VCaP (cell line): ENCODE measurements around the gene RELA.

Source experiments
- H3K27ac ChIP-seq: fragments of 450-650 bp; 2 replicates; pipeline ENCODE4 v1.5.1; 2017
- TF ChIP-seq, protein P1 (sequence below): fragments of 450-650 bp; conservative IDR thresholded peaks from 2 replicates; pipeline ENCODE4 v1.5.1; 2017; ENCODE audit warnings: mild to moderate bottlenecking, moderate library complexity

RELA gene

DNA sequence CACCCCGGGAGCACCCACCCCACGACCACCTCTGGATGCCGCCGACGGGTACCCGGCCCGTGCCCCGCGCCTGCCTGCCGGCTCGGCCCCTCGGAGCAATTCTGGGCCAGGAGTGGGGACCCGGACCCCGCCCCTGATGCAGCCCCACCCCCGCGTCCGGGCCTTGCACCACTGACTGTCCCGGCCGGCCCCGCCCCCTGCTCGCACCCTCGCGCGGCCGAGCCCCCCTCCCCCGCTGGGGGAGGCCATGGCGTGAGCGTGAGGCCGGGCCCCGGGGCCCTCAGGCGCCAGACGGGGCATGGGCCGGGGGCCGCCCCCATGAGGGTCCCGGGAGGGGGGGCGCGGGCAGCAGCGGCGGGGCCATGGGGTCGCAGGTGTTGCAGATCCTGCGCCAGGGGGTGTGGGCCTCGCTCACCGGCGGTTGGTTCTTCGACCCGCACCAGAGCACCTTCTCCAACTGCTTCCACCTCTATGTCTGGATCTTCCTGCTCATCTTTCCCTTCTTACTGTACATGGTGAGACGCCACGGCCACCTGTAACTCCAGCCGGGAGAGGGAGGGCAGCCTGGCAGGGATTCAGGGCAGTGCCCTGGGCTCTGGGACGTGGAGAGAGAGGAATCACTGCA, 46.7 kb downstream of the RELA start:
- H3K27ac ChIP-seq = peak overlapping the region; percentile 99
- TF ChIP-seq, protein P1, sequence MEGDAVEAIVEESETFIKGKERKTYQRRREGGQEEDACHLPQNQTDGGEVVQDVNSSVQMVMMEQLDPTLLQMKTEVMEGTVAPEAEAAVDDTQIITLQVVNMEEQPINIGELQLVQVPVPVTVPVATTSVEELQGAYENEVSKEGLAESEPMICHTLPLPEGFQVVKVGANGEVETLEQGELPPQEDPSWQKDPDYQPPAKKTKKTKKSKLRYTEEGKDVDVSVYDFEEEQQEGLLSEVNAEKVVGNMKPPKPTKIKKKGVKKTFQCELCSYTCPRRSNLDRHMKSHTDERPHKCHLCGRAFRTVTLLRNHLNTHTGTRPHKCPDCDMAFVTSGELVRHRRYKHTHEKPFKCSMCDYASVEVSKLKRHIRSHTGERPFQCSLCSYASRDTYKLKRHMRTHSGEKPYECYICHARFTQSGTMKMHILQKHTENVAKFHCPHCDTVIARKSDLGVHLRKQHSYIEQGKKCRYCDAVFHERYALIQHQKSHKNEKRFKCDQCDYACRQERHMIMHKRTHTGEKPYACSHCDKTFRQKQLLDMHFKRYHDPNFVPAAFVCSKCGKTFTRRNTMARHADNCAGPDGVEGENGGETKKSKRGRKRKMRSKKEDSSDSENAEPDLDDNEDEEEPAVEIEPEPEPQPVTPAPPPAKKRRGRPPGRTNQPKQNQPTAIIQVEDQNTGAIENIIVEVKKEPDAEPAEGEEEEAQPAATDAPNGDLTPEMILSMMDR = no peak

DNA sequence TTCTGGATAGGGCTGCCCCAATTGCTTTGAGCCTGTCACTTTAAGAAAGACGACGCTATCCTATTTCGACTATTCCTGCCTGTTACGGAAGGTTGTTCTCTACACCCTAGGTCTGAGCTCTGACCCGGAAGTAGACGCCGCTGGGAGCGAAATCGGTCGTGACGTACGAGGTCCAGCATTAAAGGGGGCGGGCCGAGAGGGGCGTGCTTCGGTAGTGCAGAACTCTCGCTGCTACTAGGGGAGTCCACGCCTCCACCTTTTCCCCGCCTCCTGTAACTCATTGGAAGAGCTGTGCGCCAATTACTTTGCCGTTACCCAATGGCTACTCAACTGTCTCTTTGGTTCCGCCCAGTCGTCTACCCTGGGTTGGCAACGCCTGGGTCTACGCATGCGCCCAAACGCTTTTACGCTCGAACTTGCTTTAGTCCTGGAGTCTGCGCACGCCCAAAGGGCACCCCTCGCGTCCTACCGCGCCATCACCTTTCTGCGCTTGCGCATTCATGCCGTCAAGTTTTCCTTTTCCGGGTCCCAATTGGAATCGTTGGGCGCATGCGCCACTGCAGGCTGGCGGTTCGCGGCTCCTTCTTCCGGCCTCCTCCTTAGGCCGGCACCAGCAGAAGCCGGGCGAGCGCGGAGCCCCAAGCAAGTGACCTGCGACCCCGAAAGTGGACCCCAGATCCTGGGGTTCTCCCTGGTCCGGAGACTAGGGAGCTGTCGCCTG, 47.3 kb downstream of the RELA start, which contains the start of gene PCNX3:
Gene PCNX3, plus strand, starts transcription at position 548 of the 721 bp plus-strand sequence. CDS start 536 bp downstream, outside the sequence.
- peak within 1 kb of the TSS; percentile 99 for H3K27ac ChIP-seq
- TF ChIP-seq, protein P1 = no peak

DNA sequence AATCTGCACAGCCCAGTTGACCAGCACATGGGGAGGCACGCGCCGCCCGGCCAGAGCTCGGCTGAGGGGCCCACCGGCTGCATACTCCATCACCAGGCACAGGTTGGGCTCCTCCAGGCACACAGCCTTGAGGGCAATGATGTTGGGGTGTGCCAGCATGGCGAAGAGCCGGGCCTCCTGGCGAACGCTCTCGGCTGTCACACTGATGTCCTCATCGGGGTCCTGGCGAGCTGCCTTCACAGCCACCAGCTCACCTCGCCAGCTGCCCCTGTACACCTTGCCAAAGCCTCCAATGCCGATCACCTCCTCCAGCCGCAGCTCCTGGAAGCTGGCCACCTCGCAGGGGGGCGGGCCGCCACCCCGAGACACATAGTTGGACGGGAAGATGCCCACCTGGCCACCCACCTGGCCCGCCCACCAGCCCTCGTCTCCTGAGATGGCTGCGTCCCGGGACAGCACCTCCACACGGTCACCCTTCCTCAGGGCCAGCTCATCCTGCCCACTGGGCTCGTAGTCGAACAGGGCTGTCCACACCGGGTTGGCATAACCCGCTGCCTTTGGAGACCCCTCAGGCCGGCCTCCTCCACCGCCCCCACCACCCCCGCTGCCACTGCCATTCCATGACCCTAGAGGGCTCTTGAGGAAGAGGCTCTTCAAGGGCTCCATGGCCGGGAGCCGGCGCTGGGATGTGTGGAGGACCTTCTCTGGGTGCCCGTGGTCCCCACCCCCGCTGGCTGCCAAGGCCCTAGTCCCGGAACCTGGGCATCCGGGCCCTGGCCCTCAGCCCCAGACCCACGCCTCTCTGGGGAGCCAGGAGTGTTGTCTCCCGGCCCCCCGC, 49.4 kb downstream of the RELA start:
- peak overlapping the region; percentile 99 for H3K27ac ChIP-seq
- TF ChIP-seq, protein P1 = 0 out of 2 replicates have a peak, but pooled peaks have one; percentile 24

DNA sequence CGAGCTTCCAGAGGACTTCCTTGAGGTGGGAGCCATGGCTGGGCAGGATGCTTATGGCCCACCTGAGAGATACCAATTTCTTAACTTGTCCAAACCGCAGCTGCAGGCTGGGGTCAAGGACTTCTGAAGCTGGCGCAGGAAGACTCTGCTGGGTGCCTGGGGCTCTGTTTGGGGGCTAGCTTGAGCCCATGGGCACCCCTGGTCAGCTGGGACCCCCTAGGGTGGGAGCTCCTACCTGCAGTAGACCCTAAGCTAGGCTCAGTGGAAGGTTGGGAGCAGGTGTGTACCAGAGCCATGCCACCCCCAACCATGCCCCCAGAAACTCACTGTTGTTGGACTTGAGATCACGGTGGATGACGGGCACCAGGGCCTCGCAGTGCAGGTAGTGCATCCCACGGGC, 50.0 kb downstream of the RELA start:
- peak overlapping the region; percentile 99 for H3K27ac ChIP-seq
- TF ChIP-seq, protein P1 = no peak

DNA sequence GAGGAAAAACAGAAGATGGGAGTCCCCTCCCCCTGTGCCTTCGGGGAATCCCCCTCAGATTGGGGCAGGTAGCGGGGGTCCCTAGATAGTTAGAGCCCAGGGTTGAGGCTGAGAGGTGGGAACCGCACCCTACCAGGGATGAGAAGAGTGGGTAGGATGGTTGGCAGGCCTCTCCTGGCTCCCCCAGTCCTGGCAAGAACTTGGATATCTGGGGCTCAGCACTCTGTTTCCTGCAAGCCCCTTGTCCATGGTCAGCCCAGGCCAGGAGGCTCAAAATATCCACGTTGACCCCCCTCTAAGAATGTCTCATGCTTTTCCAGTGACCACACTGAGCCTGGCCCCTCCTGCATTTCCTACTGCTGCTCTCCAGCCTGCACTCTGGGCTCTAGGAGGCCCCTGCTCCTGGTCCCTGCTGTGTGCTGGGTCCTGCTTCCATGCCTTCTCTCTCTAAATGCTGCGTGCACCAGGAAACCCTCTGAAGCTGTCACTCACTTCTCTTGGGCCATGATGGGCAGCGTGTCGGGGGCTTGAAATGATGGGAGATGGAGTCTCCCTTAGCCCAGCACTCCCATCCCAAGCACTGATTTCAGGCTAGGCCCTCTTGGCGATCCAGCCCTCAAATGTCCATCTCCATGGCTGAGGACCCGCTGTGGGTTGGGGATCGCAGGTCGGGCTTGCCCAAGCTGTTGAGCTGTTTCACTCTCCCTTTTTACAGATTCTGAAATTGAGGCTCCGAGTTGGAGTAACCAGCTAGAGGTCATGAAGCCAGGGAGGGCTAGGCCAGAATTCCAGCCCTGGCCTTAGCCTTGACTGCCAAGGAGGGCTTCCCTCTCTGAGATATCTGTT, 50.7 kb downstream of the RELA start:
- H3K27ac ChIP-seq = peak overlapping the region; percentile 99
- TF ChIP-seq, protein P1 = no peak

DNA sequence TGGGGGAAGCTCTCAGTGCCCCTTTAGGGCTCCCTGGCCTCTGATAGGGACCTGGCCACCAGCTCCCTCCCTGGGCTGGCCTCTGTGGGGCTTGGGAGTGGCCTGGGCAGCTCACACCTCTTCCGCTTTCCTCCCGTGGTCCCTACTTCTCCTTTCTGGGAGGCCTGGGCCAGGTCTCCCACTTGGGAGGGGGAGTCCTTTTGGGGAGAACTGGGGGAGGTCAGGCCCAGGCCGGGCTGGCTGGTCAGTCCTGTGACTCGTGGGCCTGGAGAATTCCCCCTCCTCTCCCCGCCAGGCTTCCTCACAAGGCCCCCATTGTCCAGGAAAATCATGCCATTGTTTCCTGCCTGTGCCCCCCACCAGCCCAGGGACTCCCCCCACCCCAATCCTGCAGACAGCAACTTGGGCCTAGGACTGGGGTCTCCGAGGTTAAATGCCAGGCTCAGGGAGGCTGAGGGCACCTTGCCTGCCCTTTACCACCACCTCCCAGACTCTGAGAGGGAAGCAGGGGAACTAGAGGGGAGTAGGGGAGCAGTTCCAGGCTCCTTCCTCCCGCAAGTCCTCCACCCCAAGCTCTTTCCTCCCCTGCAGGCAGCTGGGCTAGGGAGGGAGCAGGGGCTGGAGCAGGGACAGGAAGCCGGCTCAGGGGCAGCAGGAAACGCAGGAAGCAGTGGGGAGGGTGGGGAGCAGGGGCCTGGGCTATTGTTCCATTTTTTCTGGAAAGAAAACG, 51.5 kb downstream of the RELA start:
- TF ChIP-seq, protein P1 = no peak
- peak overlapping the region; percentile 99 for H3K27ac ChIP-seq
